Stimulated activated CD4-positive, alpha-beta T cell treated with anti-CD3 and anti-CD28 coated beads, TNF-alpha, amount 100 ng/mL, for 48 hours (primary cell): ENCODE measurements around the gene RAMAC.
"Not testable (repeated sequence)": the region's sequence is repeated elsewhere in the genome, so short reads cannot be mapped to it uniquely, and the experiment has no call there.

Experiments
- DNase-seq, 3 donors: peaks; one replicate each; pipeline ENCODE4 v3.0.0-alpha.2; 2020; ENCODE audit warnings: low read depth in 3 of 3

Gene RAMAC

DNA sequence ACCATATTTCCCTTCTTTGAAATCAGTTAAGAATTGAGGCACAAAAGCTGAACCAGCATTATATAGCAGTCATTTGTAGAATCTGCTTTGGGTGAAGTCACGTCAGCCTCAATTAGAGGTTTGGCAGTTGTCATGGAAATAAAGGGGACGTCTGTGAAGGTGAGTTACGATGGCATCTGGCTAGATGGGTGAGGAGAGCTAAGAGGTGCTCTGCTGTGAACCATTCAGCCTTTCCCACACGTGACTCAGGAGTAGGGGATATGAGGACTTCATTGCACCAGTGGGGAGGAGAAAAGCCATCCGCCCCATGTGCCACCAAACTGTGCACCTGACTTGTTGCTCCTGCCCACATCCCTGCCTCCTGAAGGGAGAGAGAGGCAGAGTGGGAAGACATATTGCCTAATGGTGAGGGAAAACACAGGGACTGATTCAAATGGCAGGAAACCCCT is 28.2 kb downstream of the RAMAC start:
- no peak for DNase-seq

GRCh38 chr15:83015361-83015760 is 29.4 kb downstream of the RAMAC start:
- DNase-seq = no peak

DNA sequence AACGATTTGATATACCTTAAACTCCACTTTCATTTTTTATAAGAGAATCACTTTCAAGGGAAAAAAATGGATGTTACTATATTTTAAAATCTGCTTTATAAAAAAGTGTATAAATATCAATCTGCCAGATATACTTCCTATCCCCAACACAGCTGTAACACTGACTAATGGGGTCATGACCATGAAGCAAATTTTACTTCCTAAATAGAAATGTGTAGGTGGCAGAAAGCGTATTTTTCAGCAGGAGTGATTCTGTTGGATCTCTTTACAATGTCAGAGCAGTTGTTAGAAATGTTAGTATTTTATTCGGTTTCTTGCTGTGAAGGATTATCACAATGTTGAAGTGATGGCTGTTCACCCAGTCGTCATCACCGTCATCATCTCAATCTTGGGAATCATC is 30.9 kb downstream of the RAMAC start:
- no peak for DNase-seq

DNA sequence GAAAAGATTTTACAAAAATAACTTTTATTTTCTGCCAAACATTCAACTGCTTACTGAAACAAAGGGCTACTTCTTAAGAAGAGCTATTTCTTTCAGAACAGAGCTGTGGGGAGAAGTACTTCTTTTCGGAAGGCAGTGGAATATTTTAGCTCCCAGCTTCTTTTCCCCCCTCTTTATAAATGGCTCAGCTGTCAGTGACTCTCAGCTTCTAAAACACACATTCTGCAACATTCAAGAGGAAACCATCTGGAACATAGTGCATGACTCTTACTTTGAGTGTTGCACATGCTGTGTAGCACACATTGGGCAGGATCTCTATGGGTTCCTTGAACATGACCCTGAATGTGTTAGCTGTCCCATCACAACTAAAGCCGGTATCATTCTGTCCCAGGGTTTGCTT is 32.4 kb downstream of the RAMAC start:
- no peak for DNase-seq

- no peak for DNase-seq
These were observed 44.0 kb downstream of the RAMAC start for GRCh38 chr15:83030021-83030420.

GRCh38 chr15:83031234-83031633 is 45.2 kb downstream of the RAMAC start:
- DNase-seq = not testable (repeated sequence)

DNA sequence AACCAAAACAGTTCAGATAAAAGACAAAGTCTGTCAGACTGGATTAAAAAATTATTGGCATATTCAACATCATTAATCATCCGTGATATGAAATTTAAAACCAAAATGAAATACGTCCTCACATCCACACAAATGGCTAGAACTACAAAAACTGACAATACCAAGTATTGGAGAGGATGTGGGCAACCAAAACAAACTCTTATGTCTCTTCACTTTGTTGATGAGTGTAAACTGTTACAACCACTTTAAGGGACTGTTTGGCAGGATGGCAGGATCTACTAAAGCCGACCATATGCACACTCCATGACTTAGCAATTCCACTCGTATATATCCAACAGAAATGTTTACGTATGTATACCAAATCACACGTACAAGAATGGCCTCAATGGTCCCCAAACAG is 50.2 kb downstream of the RAMAC start:
- DNase-seq = no peak

- DNase-seq = no peak
These were observed 53.2 kb downstream of the RAMAC start for GRCh38 chr15:83039206-83039605.
